GM12874 (cell line): Measurements from ENCODE around the gene PRM2.

Experiments used
- CTCF ChIP-seq: IDR thresholded peaks from 2 replicates; pipeline ENCODE4 v1.5.1; 2011; ENCODE audit warnings: low read depth, mild to moderate bottlenecking, control low read depth, low read length, moderate library complexity; ENCODE audit not compliant: insufficient read depth

PRM2 gene

GRCh38 chr16:11285842-11286241, 9.6 kb upstream of the PRM2 start:
- TF ChIP-seq CTCF, result no peak

- no peak for TF ChIP-seq CTCF
Measured at GRCh38 chr16:11283820-11284248, 7.6 kb upstream of the PRM2 start.

GRCh38 chr16:11280616-11281522, 4.6 kb upstream of the PRM2 start, which contains the start of gene PRM1:
Gene PRM1, minus strand, starts transcription at chr16:11281330. Its CDS starts 92 bp downstream, at chr16:11281238.
- TF ChIP-seq CTCF, result no peak

- no peak for TF ChIP-seq CTCF
Measured at GRCh38 chr16:11278681-11279628, 2.7 kb upstream of the PRM2 start.

GRCh38 chr16:11277607-11278337, 1.5 kb upstream of the PRM2 start:
- TF ChIP-seq CTCF, result no peak

GRCh38 chr16:11276896-11277593, 765 bp upstream of the PRM2 start:
- TF ChIP-seq CTCF, result no peak
